ENCODE data around the gene CDC42BPA.
"Not testable (repeated sequence)": the region's sequence is repeated elsewhere in the genome, so short reads cannot be mapped to it uniquely, and the experiment has no call there.

Gene CDC42BPA, protein sequence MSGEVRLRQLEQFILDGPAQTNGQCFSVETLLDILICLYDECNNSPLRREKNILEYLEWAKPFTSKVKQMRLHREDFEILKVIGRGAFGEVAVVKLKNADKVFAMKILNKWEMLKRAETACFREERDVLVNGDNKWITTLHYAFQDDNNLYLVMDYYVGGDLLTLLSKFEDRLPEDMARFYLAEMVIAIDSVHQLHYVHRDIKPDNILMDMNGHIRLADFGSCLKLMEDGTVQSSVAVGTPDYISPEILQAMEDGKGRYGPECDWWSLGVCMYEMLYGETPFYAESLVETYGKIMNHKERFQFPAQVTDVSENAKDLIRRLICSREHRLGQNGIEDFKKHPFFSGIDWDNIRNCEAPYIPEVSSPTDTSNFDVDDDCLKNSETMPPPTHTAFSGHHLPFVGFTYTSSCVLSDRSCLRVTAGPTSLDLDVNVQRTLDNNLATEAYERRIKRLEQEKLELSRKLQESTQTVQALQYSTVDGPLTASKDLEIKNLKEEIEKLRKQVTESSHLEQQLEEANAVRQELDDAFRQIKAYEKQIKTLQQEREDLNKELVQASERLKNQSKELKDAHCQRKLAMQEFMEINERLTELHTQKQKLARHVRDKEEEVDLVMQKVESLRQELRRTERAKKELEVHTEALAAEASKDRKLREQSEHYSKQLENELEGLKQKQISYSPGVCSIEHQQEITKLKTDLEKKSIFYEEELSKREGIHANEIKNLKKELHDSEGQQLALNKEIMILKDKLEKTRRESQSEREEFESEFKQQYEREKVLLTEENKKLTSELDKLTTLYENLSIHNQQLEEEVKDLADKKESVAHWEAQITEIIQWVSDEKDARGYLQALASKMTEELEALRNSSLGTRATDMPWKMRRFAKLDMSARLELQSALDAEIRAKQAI (N-terminal part only)

DNA sequence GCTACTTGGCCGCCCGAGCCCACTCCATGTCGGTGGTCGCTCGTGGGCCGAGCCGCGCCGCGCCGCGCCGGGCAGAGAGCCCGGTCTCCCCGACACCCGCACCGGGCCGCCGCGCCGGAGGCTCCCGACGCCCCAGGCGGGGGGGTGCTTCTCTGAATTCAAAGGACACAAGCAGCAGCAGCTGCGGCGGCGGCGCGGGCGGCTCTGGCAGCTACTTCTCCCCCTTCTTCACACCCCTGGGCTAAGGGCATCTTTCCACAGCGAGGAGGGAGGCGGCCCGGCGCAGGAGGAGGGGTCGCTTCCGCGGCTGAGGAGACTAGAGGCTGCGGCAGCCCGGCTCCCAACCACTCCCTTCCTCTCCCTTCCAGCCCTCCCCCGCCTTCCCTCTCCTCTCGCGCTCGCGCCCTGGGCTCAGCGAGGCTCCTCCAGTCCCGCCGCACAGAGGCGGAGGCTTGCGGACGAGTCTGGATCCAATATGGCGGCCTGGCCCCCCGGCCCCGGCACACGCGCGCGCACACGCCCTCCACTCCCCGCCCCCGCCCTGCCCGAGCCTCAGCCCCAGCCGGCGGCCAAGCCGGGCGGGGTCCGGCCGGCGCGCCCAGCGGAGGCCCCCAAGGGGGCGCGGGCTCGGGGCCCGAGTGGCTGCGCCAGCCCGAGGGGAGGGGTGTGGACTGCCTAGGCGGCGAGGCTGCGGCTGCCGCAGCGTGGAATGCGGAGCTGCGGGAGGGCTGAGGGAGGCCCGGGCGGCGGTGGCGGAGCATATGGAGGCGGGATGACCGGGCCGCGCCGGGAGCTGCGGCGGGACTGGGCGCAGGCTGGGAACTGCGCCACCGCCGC lies at the start of gene CDC42BPA:
Gene CDC42BPA (minus strand): TSS at position 477 of the 837 bp plus-strand sequence. CDS start 1,310 bp downstream, outside the sequence.
- peak; percentile 54 for DNase-seq (ENCODE audit: low spot score)

- no peak for DNase-seq (ENCODE audit: low spot score)
Observed at GRCh38 chr1:227368009-227368408, 49.7 kb upstream of the CDC42BPA start.

GRCh38 chr1:227365473-227366431 lies 47.5 kb upstream of the CDC42BPA start:
- DNase-seq (ENCODE audit: low spot score), result no peak

DNA sequence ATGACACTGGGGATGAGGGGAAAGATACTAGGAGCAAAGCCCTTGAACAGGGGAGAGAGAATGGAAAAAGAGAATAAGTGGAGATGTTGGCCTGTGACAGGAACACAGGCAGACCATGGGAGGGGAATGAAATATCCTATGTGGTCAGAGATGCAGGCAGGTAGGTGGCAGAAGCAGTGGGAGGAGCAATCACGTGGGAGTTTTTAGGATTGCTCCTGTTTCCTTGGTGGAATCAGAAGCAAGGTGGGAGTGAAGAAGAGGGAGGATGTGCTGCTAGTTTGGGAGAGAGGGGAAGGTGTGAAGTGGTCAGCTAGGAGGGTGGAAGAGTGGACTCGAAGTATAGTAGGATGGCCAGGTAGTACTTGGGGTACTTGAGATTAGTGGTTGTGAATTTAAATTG lies 46.4 kb upstream of the CDC42BPA start:
- no peak for DNase-seq (ENCODE audit: low spot score)

DNA sequence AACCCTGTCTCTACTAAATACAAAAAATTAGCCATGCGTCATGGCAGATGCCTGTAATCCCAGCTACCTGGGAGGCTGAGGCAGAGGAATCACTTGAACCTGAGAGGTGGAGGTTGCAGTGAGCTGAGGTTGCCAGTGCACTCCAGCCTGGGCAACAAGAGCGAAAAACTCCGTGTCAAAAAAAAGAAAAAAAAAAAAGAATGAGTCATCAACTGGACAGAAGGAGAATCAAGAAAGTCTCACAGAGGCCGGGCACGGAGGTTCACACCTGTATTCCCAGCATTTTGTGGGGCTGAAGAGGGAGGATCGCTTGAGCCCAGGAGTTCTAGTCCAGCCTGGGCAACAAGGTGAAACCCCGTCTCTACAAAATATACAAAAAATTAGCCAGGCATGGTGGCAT lies 45.5 kb upstream of the CDC42BPA start:
- no peak for DNase-seq (ENCODE audit: low spot score)

GRCh38 chr1:227362039-227362438 lies 43.7 kb upstream of the CDC42BPA start:
- no peak for DNase-seq (ENCODE audit: low spot score)

- no peak for DNase-seq (ENCODE audit: low spot score)
Observed at GRCh38 chr1:227357927-227358302, 39.6 kb upstream of the CDC42BPA start.

DNA sequence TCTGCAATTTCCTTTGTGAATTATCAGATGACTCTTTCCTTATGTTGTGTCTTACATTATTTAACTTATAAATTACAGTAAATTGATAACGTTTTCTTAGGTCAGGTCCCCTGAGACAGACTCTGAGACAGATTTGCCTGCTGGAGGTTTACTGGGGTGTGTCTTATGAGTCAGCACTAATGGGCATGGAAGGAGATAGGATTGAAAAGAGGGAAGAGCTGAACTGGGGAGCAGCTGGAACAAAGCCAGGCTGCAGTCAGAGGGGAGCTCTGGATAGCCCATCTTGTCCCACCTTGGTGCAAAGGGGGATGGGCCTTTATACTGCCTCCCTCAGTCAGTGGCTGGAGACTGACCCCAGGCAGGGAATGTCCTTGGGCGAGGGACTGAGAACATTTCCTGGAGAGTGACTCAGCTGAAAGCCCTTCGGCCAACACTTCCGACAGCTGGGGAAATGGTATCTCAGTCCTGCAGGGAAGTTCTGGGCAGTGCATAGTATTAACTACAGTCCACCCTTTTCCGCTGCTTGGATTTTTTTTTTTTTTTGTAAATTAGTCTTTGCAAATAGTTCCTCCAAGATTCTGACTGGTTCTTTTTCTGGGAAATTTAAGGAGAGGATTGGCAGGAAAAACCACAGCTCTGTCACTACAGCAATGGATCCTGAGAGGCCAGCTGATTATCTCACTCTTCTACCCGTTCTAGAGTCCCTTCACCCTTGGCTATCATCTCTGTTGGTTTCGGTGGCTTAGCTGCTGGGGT lies 39.1 kb upstream of the CDC42BPA start:
- DNase-seq (ENCODE audit: low spot score), result no peak

DNA sequence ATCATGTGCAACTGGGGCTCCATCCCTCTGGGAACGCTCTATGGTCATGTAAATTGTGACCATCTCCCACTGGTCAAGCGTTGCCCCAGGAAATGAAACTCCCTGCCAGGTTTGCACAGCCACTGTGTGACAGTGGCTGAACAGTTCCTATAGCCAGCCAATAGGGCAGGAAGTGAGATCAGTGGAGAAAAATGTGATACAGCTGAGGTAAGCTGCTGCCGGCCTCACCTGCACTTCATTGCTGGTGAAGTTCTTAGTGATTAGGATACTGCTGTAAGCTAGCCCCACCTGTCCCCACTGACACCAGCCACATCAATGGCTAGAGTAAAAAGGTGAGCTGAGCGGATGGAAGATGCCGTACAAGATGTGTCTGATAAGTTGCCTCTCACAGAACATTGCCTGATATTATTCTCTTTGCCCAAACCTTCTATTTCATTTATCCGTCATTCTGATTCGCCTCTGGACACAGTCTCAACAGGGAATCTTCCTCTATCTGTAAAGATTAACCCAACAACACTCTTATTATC lies 38.4 kb upstream of the CDC42BPA start:
- DNase-seq (ENCODE audit: low spot score), result no peak

DNA sequence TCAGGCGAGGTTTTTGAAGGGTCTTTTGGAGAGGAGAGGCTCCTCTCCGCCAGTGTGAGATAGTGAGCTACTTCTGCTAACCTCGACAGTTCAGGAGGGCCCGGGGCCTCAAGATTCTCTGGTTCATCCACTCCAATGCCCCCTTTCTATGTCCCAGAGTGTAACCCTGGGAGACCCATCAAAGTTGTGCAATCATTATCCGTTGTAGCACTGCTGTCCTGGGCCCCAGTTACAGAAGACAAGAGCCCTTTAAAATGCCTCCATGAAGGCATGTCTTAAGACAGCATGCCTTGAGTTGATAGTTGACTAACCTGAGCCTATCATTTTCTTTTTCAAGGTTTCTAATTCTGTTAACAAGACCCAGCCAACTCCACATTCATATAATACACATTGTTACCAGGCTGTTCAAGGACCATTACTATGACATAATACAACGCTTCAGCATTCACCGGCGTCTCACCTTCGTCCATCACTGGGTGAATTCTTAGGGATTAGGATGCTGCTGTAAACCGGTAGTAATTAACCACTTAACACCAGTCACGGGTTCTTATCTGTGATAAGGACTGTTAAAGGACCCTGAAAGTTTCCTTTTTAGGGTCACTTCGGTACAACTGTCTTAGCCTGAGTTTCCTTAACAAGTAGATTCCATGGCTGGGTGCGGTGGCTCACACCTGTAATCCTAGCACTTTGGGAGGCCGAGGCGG lies 37.4 kb upstream of the CDC42BPA start:
- DNase-seq (ENCODE audit: low spot score), result no peak

- DNase-seq (ENCODE audit: low spot score), result no peak
Observed at GRCh38 chr1:227353186-227353585, 34.9 kb upstream of the CDC42BPA start.

- not testable (repeated sequence) for DNase-seq (ENCODE audit: low spot score)
Observed at GRCh38 chr1:227352164-227352563, 33.9 kb upstream of the CDC42BPA start.

DNA sequence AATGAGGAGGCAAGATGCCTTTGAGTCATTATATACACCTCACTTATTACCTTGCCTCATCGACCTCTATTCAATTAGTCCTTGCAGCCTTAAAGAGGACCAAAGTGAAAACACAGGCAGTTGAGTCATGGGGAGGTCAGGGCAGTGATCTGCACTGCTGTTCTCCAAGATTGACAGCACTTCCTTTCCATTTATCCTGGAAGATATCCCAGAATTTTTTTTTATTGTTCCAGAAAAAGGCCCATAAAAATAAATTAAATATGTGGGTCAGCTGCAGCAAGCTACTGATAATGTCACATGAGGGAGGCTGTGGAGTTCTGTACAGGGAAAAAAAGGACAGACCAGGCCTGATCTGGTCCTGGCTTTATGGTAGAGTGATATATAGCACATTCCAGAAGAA lies 33.2 kb upstream of the CDC42BPA start:
- no peak for DNase-seq (ENCODE audit: low spot score)

DNA sequence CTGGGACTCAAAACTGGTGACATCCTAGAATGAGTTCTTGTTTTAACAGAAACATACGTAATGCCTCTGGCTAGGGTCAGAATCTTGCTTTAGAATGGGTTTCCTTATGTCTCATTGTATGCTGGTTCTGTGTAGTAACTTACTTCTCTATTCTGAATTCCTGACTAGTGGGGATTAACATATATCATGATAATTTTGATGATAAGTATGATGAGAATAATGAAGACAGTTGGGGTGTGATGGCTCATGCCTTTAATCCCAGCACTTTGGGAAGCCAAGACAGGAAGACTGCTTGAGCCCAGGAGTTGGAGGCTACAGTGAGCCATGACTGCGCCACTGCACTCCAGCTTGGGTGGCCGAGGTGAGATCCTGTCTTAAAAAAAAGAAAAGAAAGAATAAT lies 31.7 kb upstream of the CDC42BPA start:
- no peak for DNase-seq (ENCODE audit: low spot score)

- no peak for DNase-seq (ENCODE audit: low spot score)
Observed at GRCh38 chr1:227343727-227344551, 25.6 kb upstream of the CDC42BPA start.

DNA sequence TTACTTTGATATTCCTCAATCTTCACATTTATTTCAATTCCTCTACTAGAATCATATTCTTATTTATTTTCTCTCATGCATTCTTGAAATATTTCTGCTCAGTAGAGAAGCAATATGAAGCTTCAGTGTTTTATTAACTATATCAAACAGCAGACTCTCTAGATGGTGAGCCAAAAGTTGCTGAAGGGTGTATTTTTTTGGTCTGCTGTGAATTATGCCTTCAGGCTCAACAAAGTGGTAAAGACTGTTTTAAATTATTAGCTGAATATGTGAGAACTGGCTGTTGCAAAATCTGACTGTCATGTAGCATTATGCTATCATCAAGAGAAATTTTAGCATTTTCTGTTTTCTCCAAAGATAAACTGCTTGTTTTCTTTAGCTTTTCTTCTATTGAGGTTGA lies 24.9 kb upstream of the CDC42BPA start:
- no peak for DNase-seq (ENCODE audit: low spot score)

GRCh38 chr1:227342075-227342829 lies 24.0 kb upstream of the CDC42BPA start:
- DNase-seq (ENCODE audit: low spot score), result no peak

DNA sequence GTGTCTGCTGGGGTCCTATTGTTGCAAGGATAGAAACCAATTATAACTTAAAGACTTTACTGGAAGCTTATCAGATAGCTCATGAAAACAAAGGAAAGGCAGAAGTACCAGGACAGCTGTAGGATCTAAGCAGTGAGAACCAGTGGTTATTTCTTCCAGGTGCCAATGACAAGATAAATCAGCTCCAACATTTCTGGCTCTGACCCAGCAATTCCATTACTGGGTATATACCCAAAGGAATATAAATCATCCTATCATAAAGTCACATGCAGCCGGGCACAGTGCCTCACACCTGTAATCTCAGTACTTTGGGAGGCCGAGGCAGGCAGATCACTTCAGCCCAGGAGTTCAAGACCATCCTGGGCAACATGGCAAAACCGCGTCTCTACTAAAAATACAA lies 17.8 kb upstream of the CDC42BPA start:
- DNase-seq (ENCODE audit: low spot score), result not testable (repeated sequence)
